ENCODE results near the gene MFSD2B. TPM values are rescaled to one million over a fixed set of nuclear protein-coding genes. Genes with fewer than 3 reads are reported as not detected.

Gene MFSD2B
- total and polyA plus RNA-seq, 2 donors (not counting 1 experiment from before 2014, with no cell fraction given), result not detected

- no peak overlapping the region for H3K27ac Mint-ChIP-seq
- H3K9ac ChIP-seq (ENCODE audit: low read length), result no peak overlapping the region
- H3K4me3 Mint-ChIP-seq, result peak overlapping the region; percentile 52
- no peak overlapping the region for H3K4me3 ChIP-seq (ENCODE audit: control extremely low read depth in 1 of 5, extremely low read depth in 1 of 5, insufficient read depth in 1 of 5, low read depth in 2 of 5, low read length in 4 of 5)
- peaks cover 13 to 15% of the 10 kb centered on the region in 2 donors for H3K4me1 ChIP-seq (ENCODE audit: control insufficient read depth in 2 of 2, insufficient read depth in 2 of 2, low read length in 2 of 2)
- H3K9me3 ChIP-seq (ENCODE audit: control extremely low read depth in 1 of 3, control insufficient read depth in 2 of 3, insufficient read depth in 1 of 3, low read length in 2 of 3), result peaks cover 0 to 10% (median 0%) of the 10 kb centered on the region in 3 donors
- peak overlapping the region; percentile 38 for H2AFZ ChIP-seq (ENCODE audit: insufficient read depth, low read depth, low read length, poor library complexity, severe bottlenecking)
- 68% methylated on average over 8 of the region's 9 CpGs for WGBS (ENCODE audit: insufficient coverage)
- peaks cover 0 to 34% (median 15%) of the 10 kb centered on the region in 4 experiments for H3K27me3 ChIP-seq (replicated peaks in 1 of 4; ENCODE audit: control extremely low read depth in 1 of 4, control insufficient read depth in 3 of 4, insufficient read depth in 4 of 4, low read length in 3 of 4)
- DNase-seq (no peak), ATAC-seq (ENCODE audit: low read depth) (no peak)
- CTCF ChIA-PET, result no interaction called here
- no peak overlapping the region for H3K27ac ChIP-seq (ENCODE audit: low read length in 2 of 2)
- peaks cover 7% of the 10 kb centered on the region for H3K4me1 Mint-ChIP-seq
- peaks cover 29% of the 10 kb centered on the region for H3K27me3 Mint-ChIP-seq
- no peaks in the 10 kb centered on the region for H3K9me3 Mint-ChIP-seq (ENCODE audit: insufficient read depth)
- no peaks in the 10 kb centered on the region for H3K79me2 ChIP-seq (ENCODE audit: control insufficient read depth, insufficient read depth, low read length)
- intact Hi-C loops (cut with micrococcal nuclease), result no loop called here
- TF ChIP-seq, protein P1, sequence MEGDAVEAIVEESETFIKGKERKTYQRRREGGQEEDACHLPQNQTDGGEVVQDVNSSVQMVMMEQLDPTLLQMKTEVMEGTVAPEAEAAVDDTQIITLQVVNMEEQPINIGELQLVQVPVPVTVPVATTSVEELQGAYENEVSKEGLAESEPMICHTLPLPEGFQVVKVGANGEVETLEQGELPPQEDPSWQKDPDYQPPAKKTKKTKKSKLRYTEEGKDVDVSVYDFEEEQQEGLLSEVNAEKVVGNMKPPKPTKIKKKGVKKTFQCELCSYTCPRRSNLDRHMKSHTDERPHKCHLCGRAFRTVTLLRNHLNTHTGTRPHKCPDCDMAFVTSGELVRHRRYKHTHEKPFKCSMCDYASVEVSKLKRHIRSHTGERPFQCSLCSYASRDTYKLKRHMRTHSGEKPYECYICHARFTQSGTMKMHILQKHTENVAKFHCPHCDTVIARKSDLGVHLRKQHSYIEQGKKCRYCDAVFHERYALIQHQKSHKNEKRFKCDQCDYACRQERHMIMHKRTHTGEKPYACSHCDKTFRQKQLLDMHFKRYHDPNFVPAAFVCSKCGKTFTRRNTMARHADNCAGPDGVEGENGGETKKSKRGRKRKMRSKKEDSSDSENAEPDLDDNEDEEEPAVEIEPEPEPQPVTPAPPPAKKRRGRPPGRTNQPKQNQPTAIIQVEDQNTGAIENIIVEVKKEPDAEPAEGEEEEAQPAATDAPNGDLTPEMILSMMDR (IDR thresholded peaks at IDR 0.05), result no peak
- no peak for TF ChIP-seq EZH2 (IDR thresholded peaks at IDR 0.05; ENCODE audit: borderline replicate concordance, insufficient read depth, low read depth, low read length, poor library complexity, severe bottlenecking)
- no peaks in the 10 kb centered on the region for H3K36me3 ChIP-seq (replicated peaks in 1 of 2; ENCODE audit: control extremely low read depth in 1 of 2, control insufficient read depth in 1 of 2, extremely low read depth in 1 of 2, insufficient read depth in 2 of 2, low read length in 1 of 2)
- peak overlapping the region; percentile 75 for H3K4me2 ChIP-seq (replicated peaks; ENCODE audit: low read depth, low read length, poor library complexity, severe bottlenecking)
- no peaks in the 10 kb centered on the region for H4K20me1 ChIP-seq (ENCODE audit: control insufficient read depth, insufficient read depth, low read length, poor library complexity, severe bottlenecking)
- POLR2A ChIA-PET, result no interaction called here
Observed at GRCh38 chr2:24009367-24009679, 562 bp upstream of the MFSD2B start.

GRCh38 chr2:24010477-24011249, 778 bp downstream of the MFSD2B start:
- Histone ChIP-seq H3K27me3 (replicated peaks in 1 of 4; ENCODE audit: control extremely low read depth in 1 of 4, control insufficient read depth in 3 of 4, insufficient read depth in 4 of 4, low read length in 3 of 4) (peaks cover 0 to 34% (median 15%) of the 10 kb centered on the region in 4 experiments), H3K4me3 (ENCODE audit: control extremely low read depth in 1 of 5, extremely low read depth in 1 of 5, insufficient read depth in 1 of 5, low read depth in 2 of 5, low read length in 4 of 5) (no peak overlapping the region), H3K4me1 (ENCODE audit: control insufficient read depth in 2 of 2, insufficient read depth in 2 of 2, low read length in 2 of 2) (peaks cover 13 to 15% of the 10 kb centered on the region in 2 donors), H3K4me2 (replicated peaks; ENCODE audit: low read depth, low read length, poor library complexity, severe bottlenecking) (peak overlapping the region; percentile 75), H3K79me2 (ENCODE audit: control insufficient read depth, insufficient read depth, low read length) (no peaks in the 10 kb centered on the region), H4K20me1 (ENCODE audit: control insufficient read depth, insufficient read depth, low read length, poor library complexity, severe bottlenecking) (no peaks in the 10 kb centered on the region), H3K9me3 (ENCODE audit: control extremely low read depth in 1 of 3, control insufficient read depth in 2 of 3, insufficient read depth in 1 of 3, low read length in 2 of 3) (peaks cover 0 to 10% (median 0%) of the 10 kb centered on the region in 3 donors), H3K27ac (ENCODE audit: low read length in 2 of 2) (no peak overlapping the region), H3K36me3 (replicated peaks in 1 of 2; ENCODE audit: control extremely low read depth in 1 of 2, control insufficient read depth in 1 of 2, extremely low read depth in 1 of 2, insufficient read depth in 2 of 2, low read length in 1 of 2) (no peaks in the 10 kb centered on the region), H2AFZ (ENCODE audit: insufficient read depth, low read depth, low read length, poor library complexity, severe bottlenecking) (no peak overlapping the region), H3K9ac (ENCODE audit: low read length) (no peak overlapping the region)
- H3K4me3 Mint-ChIP-seq, result no peak overlapping the region
- ATAC-seq (ENCODE audit: low read depth), result no peak
- TF ChIP-seq EZH2 (IDR thresholded peaks at IDR 0.05; ENCODE audit: borderline replicate concordance, insufficient read depth, low read depth, low read length, poor library complexity, severe bottlenecking), result no peak
- TF ChIP-seq, protein P1 (IDR thresholded peaks at IDR 0.05), result no peak
- H3K9me3 Mint-ChIP-seq (ENCODE audit: insufficient read depth), result no peaks in the 10 kb centered on the region
- no peak for DNase-seq
- H3K27ac Mint-ChIP-seq, result no peak overlapping the region
- peaks cover 29% of the 10 kb centered on the region for H3K27me3 Mint-ChIP-seq
- intact Hi-C loops (cut with micrococcal nuclease), result no loop called here
- ChIA-PET POLR2A (no interaction called here), CTCF (interaction anchor here (3.7 kb wide), 1 partner anchor 84 kb away, joined by 12 read pairs; the partner anchor contains the start of gene ATAD2B)
- 54% methylated on average over 34 of the region's 37 CpGs for WGBS (ENCODE audit: insufficient coverage)
- peaks cover 7% of the 10 kb centered on the region for H3K4me1 Mint-ChIP-seq

Measured in B cell (primary cell).